Activated CD4-positive, alpha-beta T cell treated with anti-CD3 and anti-CD28 coated beads, Interleukin-2, amount 50 U/mL, for 16 hours (primary cell): Measurements from ENCODE around the gene NQO2.
"Not testable (repeated sequence)": the region's sequence is repeated elsewhere in the genome, so short reads cannot be mapped to it uniquely, and the experiment has no call there.

Experiments used
- DNase-seq: peaks from one replicate; pipeline ENCODE4 v3.0.0-alpha.2; 2020

NQO2 gene

GRCh38 chr6:3016473-3017280 is 17.0 kb downstream of the NQO2 start:
- DNase-seq: no peak

- DNase-seq: no peak
These were observed 17.6 kb downstream of the NQO2 start for GRCh38 chr6:3017304-3017703.

GRCh38 chr6:3019065-3019464 is 19.4 kb downstream of the NQO2 start:
- no peak for DNase-seq

GRCh38 chr6:3019749-3020320 is 20.1 kb downstream of the NQO2 start:
- DNase-seq: no peak

GRCh38 chr6:3020976-3021598 is 21.4 kb downstream of the NQO2 start:
- not testable (repeated sequence) for DNase-seq

GRCh38 chr6:3022765-3023662 is 23.3 kb downstream of the NQO2 start:
- DNase-seq: peak; percentile 65

GRCh38 chr6:3023663-3024483 is 24.2 kb downstream of the NQO2 start:
- peak; percentile 95 for DNase-seq

GRCh38 chr6:3026791-3027626 is 27.3 kb downstream of the NQO2 start:
- peak; percentile 51 for DNase-seq

GRCh38 chr6:3028156-3028555 is 28.5 kb downstream of the NQO2 start:
- DNase-seq: not testable (repeated sequence)

GRCh38 chr6:3031857-3032640 is 32.4 kb downstream of the NQO2 start:
- DNase-seq: no peak

- DNase-seq: no peak
These were observed 33.3 kb downstream of the NQO2 start for GRCh38 chr6:3032986-3033385.

- DNase-seq: no peak
These were observed 34.0 kb downstream of the NQO2 start for GRCh38 chr6:3033652-3034051.

GRCh38 chr6:3035397-3035796 is 35.7 kb downstream of the NQO2 start:
- DNase-seq: no peak

GRCh38 chr6:3036861-3037637 is 37.4 kb downstream of the NQO2 start:
- DNase-seq: no peak

- no peak for DNase-seq
These were observed 38.1 kb downstream of the NQO2 start for GRCh38 chr6:3037638-3038365.

- DNase-seq: no peak
These were observed 39.7 kb downstream of the NQO2 start for GRCh38 chr6:3039384-3039783.

GRCh38 chr6:3041147-3041546 is 41.5 kb downstream of the NQO2 start:
- no peak for DNase-seq

GRCh38 chr6:3041606-3042005 is 41.9 kb downstream of the NQO2 start:
- no peak for DNase-seq

GRCh38 chr6:3045369-3045768 is 45.7 kb downstream of the NQO2 start:
- no peak for DNase-seq
